ENCODE data around the gene NISCH. TPM values are rescaled to one million over a fixed set of nuclear protein-coding genes. Genes with fewer than 3 reads are reported as not detected.

The NISCH gene
- total RNA-seq, 3 donors from 2014 or later: 67.7 to 119 (median 108) TPM

DNA sequence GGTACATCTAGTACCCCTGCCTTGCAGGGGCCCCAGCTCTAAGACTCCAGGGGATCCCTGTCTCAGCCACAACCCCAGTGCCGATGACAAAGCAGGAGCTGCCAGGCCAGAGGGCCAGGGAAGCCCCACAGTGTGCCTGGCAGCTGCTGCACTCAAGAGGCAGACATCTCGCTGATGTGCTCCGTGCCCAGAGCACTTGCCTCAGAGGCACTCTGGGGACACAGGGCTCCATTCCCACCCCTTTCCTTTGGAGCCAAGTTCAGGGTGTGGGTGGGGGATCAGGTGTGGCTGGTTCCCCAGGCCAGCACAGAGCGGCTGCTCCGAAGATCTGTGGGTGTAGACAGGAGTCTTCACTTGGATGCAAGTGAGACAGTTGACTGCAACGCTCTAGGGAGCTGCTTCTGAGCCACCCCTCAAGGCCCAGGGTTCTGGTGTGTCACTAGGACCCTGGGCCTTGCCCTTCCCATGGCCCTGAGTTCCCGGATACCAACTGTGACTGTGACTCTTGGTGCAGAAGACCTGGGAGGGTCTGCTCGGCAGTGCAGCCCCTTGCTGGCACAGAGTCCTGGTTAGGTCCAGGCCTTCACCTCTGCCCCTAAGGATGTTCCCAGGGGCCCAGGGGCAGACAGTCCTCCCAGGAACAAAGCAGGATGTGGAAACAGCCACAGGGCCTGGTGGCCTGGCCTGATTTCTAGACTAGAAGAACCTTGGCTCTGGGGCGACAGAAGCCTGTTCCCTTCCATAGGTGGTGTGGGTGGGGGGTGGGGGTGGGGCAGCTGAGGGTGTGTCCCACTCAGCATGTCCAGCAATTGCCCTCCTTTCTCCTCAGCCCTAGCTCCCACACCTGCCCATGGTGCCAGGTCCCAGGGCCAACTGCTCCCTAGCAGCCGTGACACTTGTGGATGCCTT is 75.8 kb downstream of the NISCH start:
- intact Hi-C loops (cut with DNase I; ENCODE audit: low total_unique reads): loop anchor here (10.0 kb wide), 2 partner anchors 56 to 174 kb away; partner anchors contain the start of genes GLT8D1 and SPCS1

GRCh38 chr3:52531860-52532516 is 76.6 kb downstream of the NISCH start:
- Histone ChIP-seq H3K4me1 (peaks cover 7 to 10% of the 10 kb centered on the region in 2 donors), H3K27ac (peak overlapping the region; percentile 40 to 94), H3K9me3 (no peaks in the 10 kb centered on the region), H3K4me3 (peak overlapping the region; percentile 64 to 97 (median 70)), H3K36me3 (no peaks in the 10 kb centered on the region), H3K27me3 (no peaks in the 10 kb centered on the region)
- intact Hi-C loops (cut with DNase I; ENCODE audit: low total_unique reads): loop anchor here (10.0 kb wide), 2 partner anchors 57 to 173 kb away; partner anchors contain the start of genes GLT8D1 and SPCS1
- TF ChIP-seq POLR2A (IDR thresholded peaks at IDR 0.05): no peak
- TF ChIP-seq, protein P1, sequence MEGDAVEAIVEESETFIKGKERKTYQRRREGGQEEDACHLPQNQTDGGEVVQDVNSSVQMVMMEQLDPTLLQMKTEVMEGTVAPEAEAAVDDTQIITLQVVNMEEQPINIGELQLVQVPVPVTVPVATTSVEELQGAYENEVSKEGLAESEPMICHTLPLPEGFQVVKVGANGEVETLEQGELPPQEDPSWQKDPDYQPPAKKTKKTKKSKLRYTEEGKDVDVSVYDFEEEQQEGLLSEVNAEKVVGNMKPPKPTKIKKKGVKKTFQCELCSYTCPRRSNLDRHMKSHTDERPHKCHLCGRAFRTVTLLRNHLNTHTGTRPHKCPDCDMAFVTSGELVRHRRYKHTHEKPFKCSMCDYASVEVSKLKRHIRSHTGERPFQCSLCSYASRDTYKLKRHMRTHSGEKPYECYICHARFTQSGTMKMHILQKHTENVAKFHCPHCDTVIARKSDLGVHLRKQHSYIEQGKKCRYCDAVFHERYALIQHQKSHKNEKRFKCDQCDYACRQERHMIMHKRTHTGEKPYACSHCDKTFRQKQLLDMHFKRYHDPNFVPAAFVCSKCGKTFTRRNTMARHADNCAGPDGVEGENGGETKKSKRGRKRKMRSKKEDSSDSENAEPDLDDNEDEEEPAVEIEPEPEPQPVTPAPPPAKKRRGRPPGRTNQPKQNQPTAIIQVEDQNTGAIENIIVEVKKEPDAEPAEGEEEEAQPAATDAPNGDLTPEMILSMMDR (IDR thresholded peaks at IDR 0.05): no peak
- no peak for TF ChIP-seq POLR2AphosphoS5 (IDR thresholded peaks at IDR 0.05)
- DNase-seq (ENCODE audit: low spot score in 2 of 2): peak in 1 of 2 donors; percentile 49

More for the DNA sequence above, 75.8 kb downstream of the NISCH start:
- H3K27me3 ChIP-seq: no peaks in the 10 kb centered on the region
- peaks cover 7 to 10% of the 10 kb centered on the region in 2 donors for H3K4me1 ChIP-seq
- H3K27ac ChIP-seq: peak overlapping the region; percentile 40 to 94
- TF ChIP-seq POLR2A (IDR thresholded peaks at IDR 0.05): no peak
- no peak for TF ChIP-seq POLR2AphosphoS5 (IDR thresholded peaks at IDR 0.05)
- TF ChIP-seq, protein P1 (IDR thresholded peaks at IDR 0.05): no peak
- H3K4me3 ChIP-seq: peak overlapping the region in 1 of 3 donors; percentile 8
- H3K36me3 ChIP-seq: no peaks in the 10 kb centered on the region
- DNase-seq (ENCODE audit: low spot score in 2 of 2): peak in 1 of 2 donors; percentile 38
- no peaks in the 10 kb centered on the region for H3K9me3 ChIP-seq

GRCh38 chr3:52532517-52532837 is 77.1 kb downstream of the NISCH start:
- H3K27ac ChIP-seq: peak overlapping the region; percentile 60 to 94

GRCh38 chr3:52532838-52533622 is 77.6 kb downstream of the NISCH start:
- no peaks in the 10 kb centered on the region for H3K27me3 ChIP-seq
- peak overlapping the region; percentile 64 to 97 (median 70) for H3K4me3 ChIP-seq
- peak overlapping the region; percentile 60 to 94 for H3K27ac ChIP-seq
- TF ChIP-seq, protein P1 (IDR thresholded peaks at IDR 0.05): no peak
- peak in 1 of 3 donors; percentile 3 for TF ChIP-seq POLR2AphosphoS5 (IDR thresholded peaks at IDR 0.05)
- peaks cover 16% of the 10 kb centered on the region in 2 donors for H3K4me1 ChIP-seq
- peak in 1 of 2 donors; percentile 19 for DNase-seq (ENCODE audit: low spot score in 2 of 2)
- no peaks in the 10 kb centered on the region for H3K36me3 ChIP-seq
- intact Hi-C loops (cut with DNase I; ENCODE audit: low total_unique reads): loop anchor here (10.0 kb wide), 2 partner anchors 58 to 172 kb away; partner anchors contain the start of genes GLT8D1 and SPCS1
- H3K9me3 ChIP-seq: no peaks in the 10 kb centered on the region

More at GRCh38 chr3:52532517-52532837, 77.1 kb downstream of the NISCH start:
- no peak for DNase-seq (ENCODE audit: low spot score in 2 of 2)
- H3K27me3 ChIP-seq: no peaks in the 10 kb centered on the region
- no peak for TF ChIP-seq POLR2AphosphoS5 (IDR thresholded peaks at IDR 0.05)
- no peak for TF ChIP-seq POLR2A (IDR thresholded peaks at IDR 0.05)
- TF ChIP-seq, protein P1 (IDR thresholded peaks at IDR 0.05): no peak
- peaks cover 10 to 11% of the 10 kb centered on the region in 2 donors for H3K4me1 ChIP-seq
- intact Hi-C loops (cut with DNase I; ENCODE audit: low total_unique reads): loop anchor here (10.0 kb wide), 2 partner anchors 58 to 172 kb away; partner anchors contain the start of genes GLT8D1 and SPCS1
- H3K4me3 ChIP-seq: peak overlapping the region; percentile 64 to 97 (median 70)
- H3K9me3 ChIP-seq: no peaks in the 10 kb centered on the region
- no peaks in the 10 kb centered on the region for H3K36me3 ChIP-seq

All from breast epithelium (tissue), 4 donors.